SK-N-SH (cell line): ENCODE results near the gene TRAF4. TPM values are rescaled to one million over a fixed set of nuclear protein-coding genes. Genes with fewer than 3 reads are reported as not detected.

Experiments used
- CTCF ChIA-PET: fragments of 300-600, 350-600 bp; formaldehyde crosslinking; extraction: SDS; loops from one replicate; lab custom pipeline; 2021; lab: Yijun Ruan, JAX
- POLR2A ChIA-PET: fragments of 350-600 bp; sonication (Branson Sonifier 250); formaldehyde crosslinking; extraction: SDS; loops from one replicate; lab custom pipeline; 2020; ENCODE audit warnings: antibody characterized with exemption, inconsistent platforms; lab: Yijun Ruan, JAX
- DNase-seq: peaks from one replicate; pipeline ENCODE4 v3.0.0; 2012
- H2AFZ ChIP-seq: fragments of 200-600 bp; sonication (generic); 2 replicates; pipeline ENCODE4 v1.8.1; 2016; ENCODE audit warnings: antibody characterized with exemption, mild to moderate bottlenecking, low read depth
- H3F3A ChIP-seq: fragments of 200-600 bp; sonication (generic); replicated peaks from 2 replicates; pipeline ENCODE3; 2016; ENCODE audit warnings: antibody characterized with exemption, mild to moderate bottlenecking; ENCODE audit not compliant: insufficient read depth
- H3K27ac ChIP-seq, 2 experiments: fragments of 200-500 bp in 1 of 2; fragments of 200-600 bp in 1 of 2; sonication (Bioruptor generic) in 1 of 2; sonication (generic), shearing (Covaris generic) in 1 of 2; 2 replicates each; pipeline versions ENCODE4 v1.5.1 to v1.6.1; 2014 to 2016; ENCODE audit warnings: low read depth in 2 of 2, inconsistent platforms in 1 of 2, low read length in 1 of 2, mild to moderate bottlenecking in 1 of 2, mixed read lengths in 1 of 2
- H3K27me3 ChIP-seq: fragments of 200-600 bp; sonication (generic), shearing (Covaris generic); 2 replicates; pipeline ENCODE4 v1.6.1; 2016; ENCODE audit warnings: mixed run types; ENCODE audit not compliant: insufficient read depth
- H3K36me3 ChIP-seq, 2 experiments: fragments of 200-500 bp in 1 of 2; fragments of 200-600 bp in 1 of 2; sonication (Bioruptor generic) in 1 of 2; sonication (generic) in 1 of 2; replicated peaks in 1 of 2; 2 replicates each; pipeline versions ENCODE3 to v1.5.1; 2014 to 2016; ENCODE audit warnings: low read length in 1 of 2, mild to moderate bottlenecking in 1 of 2; ENCODE audit not compliant: insufficient read depth in 2 of 2, control insufficient read depth in 1 of 2
- H3K4me1 ChIP-seq, 2 experiments: fragments of 200-500 bp in 1 of 2; fragments of 200-600 bp in 1 of 2; sonication (Bioruptor generic) in 1 of 2; sonication (generic), shearing (Covaris generic) in 1 of 2; 2 replicates each; pipeline versions ENCODE4 v1.5.1 to v1.6.1; 2014 to 2016; ENCODE audit warnings: low read depth in 1 of 2, low read length in 1 of 2, mixed run types in 1 of 2; ENCODE audit not compliant: insufficient read depth in 2 of 2, control insufficient read depth in 1 of 2
- H3K4me2 ChIP-seq: fragments of 200-600 bp; sonication (generic), shearing (Covaris generic); 2 replicates; pipeline ENCODE4 v1.6.1; 2017; ENCODE audit warnings: mixed run types
- H3K4me3 ChIP-seq, 2 experiments: fragments of 200-500 bp in 1 of 2; fragments of 200-600 bp in 1 of 2; sonication (Bioruptor generic) in 1 of 2; sonication (generic), shearing (Covaris generic) in 1 of 2; 2 replicates each; pipeline versions ENCODE4 v1.5.1 to v1.8.1; 2014 to 2016; ENCODE audit warnings: low read depth in 2 of 2, inconsistent platforms in 1 of 2, low read length in 1 of 2, mild to moderate bottlenecking in 1 of 2, mixed read lengths in 1 of 2, moderate library complexity in 1 of 2
- H3K79me2 ChIP-seq: fragments of 200-600 bp; sonication (generic); 2 replicates; pipeline ENCODE4 v1.8.1; 2017; ENCODE audit warnings: mild to moderate bottlenecking; ENCODE audit not compliant: insufficient read depth
- H3K9ac ChIP-seq: fragments of 200-600 bp; sonication (generic); 2 replicates; pipeline ENCODE4 v1.6.1; 2017; ENCODE audit warnings: mixed run types
- H3K9me2 ChIP-seq: fragments of 200-600 bp; sonication (generic); 2 replicates; pipeline ENCODE4 v1.6.1; 2017; ENCODE audit warnings: mixed run types
- H3K9me3 ChIP-seq: fragments of 200-600 bp; sonication (generic); 2 replicates; pipeline ENCODE4 v1.6.1; 2017; ENCODE audit warnings: mixed run types, mild to moderate bottlenecking, moderate library complexity
- H4K20me1 ChIP-seq: fragments of 200-600 bp; sonication (generic); 2 replicates; pipeline ENCODE4 v1.6.1; 2017; ENCODE audit warnings: mild to moderate bottlenecking, mixed run types; ENCODE audit not compliant: insufficient read depth
- FOXM1 ChIP-seq: IDR thresholded peaks from 2 replicates; pipeline ENCODE4 v1.4.0; 2012; ENCODE audit warnings: low read depth, mild to moderate bottlenecking
- GATA2 ChIP-seq: sonication (generic); formaldehyde crosslinking; IDR thresholded peaks from 2 replicates; pipeline ENCODE4 v1.5.0; 2020; ENCODE audit warnings: mild to moderate bottlenecking, missing genetic modification reagents
- RFX5 ChIP-seq: IDR thresholded peaks from 2 replicates; pipeline ENCODE4 v1.6.1; 2012; ENCODE audit warnings: mild to moderate bottlenecking, improper control_type of control experiment, low read length
- RXRA ChIP-seq: IDR thresholded peaks from 2 replicates; pipeline ENCODE4 v1.4.0; 2012; ENCODE audit warnings: low read depth, mild to moderate bottlenecking, borderline replicate concordance
- SMC3 ChIP-seq: IDR thresholded peaks from 2 replicates; pipeline ENCODE4 v1.6.1; 2012; ENCODE audit warnings: low read depth, low read length, improper control_type of control experiment
- WGBS: methylation state at CpG from one replicate; pipeline ENCODE4 v1.1.6; 2017; ENCODE audit warnings: low lambda C conversion rate; 5-methylcytosine and 5-hydroxymethylcytosine counted together
- polyA plus RNA-seq, 3 experiments: library from polyadenylated mRNA; depleted of rRNA; stranded (reverse); fragments of >200 nt; gene quantifications; 2 replicates each; pipeline ENCODE4 v1.2.3, GENCODE V29; 2012
- TF ChIP-seq, protein P1 (sequence below): IDR thresholded peaks from 2 replicates; pipeline ENCODE4 v1.6.1; 2012; ENCODE audit warnings: mild to moderate bottlenecking, low read depth, low read length, moderate library complexity
- TF ChIP-seq, protein P2 (sequence below): IDR thresholded peaks from 2 replicates; pipeline ENCODE4 v1.4.0; 2012; ENCODE audit warnings: low read depth, borderline replicate concordance
- TF ChIP-seq, protein P3 (sequence below): IDR thresholded peaks from 2 replicates; pipeline ENCODE4 v1.4.0; 2012; ENCODE audit warnings: low read depth

The TRAF4 gene
- polyA plus RNA-seq, 1 of the 3 experiments (the other 2 are of a cell fraction): 95.7 TPM

DNA sequence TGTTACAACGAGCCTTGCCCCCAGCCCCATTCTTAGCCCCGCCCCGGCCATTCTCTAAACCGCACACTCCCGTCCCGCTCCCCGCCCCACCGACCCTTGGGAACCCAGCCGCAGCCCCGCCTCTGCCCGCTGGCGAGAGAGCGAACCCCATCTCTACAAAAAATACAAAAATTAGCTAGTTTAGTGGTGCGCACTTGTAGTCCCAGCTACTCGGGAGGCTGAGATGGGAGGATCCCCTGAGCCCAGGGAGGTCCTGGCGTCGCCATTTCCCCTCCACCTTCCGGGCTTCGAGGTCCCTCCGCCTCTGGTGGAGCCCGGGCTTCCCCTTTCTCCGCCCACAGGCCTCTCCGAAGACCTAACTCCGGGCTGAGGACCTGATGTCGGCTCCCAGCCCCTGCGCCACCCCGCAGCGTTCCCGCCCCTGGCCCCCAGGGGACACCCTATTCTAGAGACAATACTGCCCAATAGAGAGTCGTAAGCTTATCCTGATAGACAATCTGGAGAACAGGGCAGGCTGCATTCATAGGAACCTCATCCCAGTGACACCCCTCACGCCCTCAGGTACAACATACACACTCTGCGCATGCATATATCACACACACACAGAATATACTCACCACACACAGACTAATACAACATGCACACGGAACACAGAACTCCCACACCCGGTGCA is 31.6 kb upstream of the TRAF4 start:
- no peak overlapping the region for H3K4me2 ChIP-seq
- TF ChIP-seq, protein P1, sequence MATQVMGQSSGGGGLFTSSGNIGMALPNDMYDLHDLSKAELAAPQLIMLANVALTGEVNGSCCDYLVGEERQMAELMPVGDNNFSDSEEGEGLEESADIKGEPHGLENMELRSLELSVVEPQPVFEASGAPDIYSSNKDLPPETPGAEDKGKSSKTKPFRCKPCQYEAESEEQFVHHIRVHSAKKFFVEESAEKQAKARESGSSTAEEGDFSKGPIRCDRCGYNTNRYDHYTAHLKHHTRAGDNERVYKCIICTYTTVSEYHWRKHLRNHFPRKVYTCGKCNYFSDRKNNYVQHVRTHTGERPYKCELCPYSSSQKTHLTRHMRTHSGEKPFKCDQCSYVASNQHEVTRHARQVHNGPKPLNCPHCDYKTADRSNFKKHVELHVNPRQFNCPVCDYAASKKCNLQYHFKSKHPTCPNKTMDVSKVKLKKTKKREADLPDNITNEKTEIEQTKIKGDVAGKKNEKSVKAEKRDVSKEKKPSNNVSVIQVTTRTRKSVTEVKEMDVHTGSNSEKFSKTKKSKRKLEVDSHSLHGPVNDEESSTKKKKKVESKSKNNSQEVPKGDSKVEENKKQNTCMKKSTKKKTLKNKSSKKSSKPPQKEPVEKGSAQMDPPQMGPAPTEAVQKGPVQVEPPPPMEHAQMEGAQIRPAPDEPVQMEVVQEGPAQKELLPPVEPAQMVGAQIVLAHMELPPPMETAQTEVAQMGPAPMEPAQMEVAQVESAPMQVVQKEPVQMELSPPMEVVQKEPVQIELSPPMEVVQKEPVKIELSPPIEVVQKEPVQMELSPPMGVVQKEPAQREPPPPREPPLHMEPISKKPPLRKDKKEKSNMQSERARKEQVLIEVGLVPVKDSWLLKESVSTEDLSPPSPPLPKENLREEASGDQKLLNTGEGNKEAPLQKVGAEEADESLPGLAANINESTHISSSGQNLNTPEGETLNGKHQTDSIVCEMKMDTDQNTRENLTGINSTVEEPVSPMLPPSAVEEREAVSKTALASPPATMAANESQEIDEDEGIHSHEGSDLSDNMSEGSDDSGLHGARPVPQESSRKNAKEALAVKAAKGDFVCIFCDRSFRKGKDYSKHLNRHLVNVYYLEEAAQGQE: no peak
- no peak for TF ChIP-seq RFX5
- no peak for TF ChIP-seq RXRA
- TF ChIP-seq, protein P2, sequence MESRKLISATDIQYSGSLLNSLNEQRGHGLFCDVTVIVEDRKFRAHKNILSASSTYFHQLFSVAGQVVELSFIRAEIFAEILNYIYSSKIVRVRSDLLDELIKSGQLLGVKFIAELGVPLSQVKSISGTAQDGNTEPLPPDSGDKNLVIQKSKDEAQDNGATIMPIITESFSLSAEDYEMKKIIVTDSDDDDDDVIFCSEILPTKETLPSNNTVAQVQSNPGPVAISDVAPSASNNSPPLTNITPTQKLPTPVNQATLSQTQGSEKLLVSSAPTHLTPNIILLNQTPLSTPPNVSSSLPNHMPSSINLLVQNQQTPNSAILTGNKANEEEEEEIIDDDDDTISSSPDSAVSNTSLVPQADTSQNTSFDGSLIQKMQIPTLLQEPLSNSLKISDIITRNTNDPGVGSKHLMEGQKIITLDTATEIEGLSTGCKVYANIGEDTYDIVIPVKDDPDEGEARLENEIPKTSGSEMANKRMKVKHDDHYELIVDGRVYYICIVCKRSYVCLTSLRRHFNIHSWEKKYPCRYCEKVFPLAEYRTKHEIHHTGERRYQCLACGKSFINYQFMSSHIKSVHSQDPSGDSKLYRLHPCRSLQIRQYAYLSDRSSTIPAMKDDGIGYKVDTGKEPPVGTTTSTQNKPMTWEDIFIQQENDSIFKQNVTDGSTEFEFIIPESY: no peak
- TF ChIP-seq, protein P3, sequence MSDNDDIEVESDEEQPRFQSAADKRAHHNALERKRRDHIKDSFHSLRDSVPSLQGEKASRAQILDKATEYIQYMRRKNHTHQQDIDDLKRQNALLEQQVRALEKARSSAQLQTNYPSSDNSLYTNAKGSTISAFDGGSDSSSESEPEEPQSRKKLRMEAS: no peak
- no peak for TF ChIP-seq GATA2
- no peak for TF ChIP-seq SMC3
- TF ChIP-seq FOXM1: no peak
- H3K9me2 ChIP-seq: no peaks in the 10 kb centered on the region
- no peak overlapping the region for H3K27ac ChIP-seq
- H3K27me3 ChIP-seq: no peaks in the 10 kb centered on the region
- H3K4me1 ChIP-seq: peaks cover 0 to 3% of the 10 kb centered on the region in 2 experiments; a peak in 2 of 4 replicates
- H3K9me3 ChIP-seq: no peaks in the 10 kb centered on the region
- no peak overlapping the region for H3K9ac ChIP-seq
- H4K20me1 ChIP-seq: no peaks in the 10 kb centered on the region
- WGBS: 97% methylated on average over 34 of the region's 34 CpGs
- DNase-seq: no peak
- peaks cover 29% of the 10 kb centered on the region for H3F3A ChIP-seq
- H3K4me3 ChIP-seq: no peak overlapping the region
- H3K36me3 ChIP-seq: no peaks in the 10 kb centered on the region
- POLR2A ChIA-PET: interaction anchor here (3.2 kb wide), 1 partner anchor 8 kb away, joined by 46 read pairs; the partner anchor contains the start of gene RPL23A
- CTCF ChIA-PET: interaction anchor here (0.6 to 4.1 kb wide), 5 partner anchors 8 to 189 kb away, joined by 3 to 25 read pairs (median 7); partner anchors contain the start of genes NEK8, RPL23A and TLCD1
- peaks cover 9% of the 10 kb centered on the region; the same call in 1 of the 2 replicates for H3K79me2 ChIP-seq
- H2AFZ ChIP-seq: no peak overlapping the region
